ENCODE measurements around the gene HRK. TPM values are rescaled to one million over a fixed set of nuclear protein-coding genes. Genes with fewer than 3 reads are reported as not detected.

Gene HRK
- total RNA-seq (2021; fragmentation: NEBNext Ultra II Directional; extraction: Animal tissue kit (Norgen Biotek cat#: 25700)): not detected
- long read RNA-seq: 0 reads

DNA sequence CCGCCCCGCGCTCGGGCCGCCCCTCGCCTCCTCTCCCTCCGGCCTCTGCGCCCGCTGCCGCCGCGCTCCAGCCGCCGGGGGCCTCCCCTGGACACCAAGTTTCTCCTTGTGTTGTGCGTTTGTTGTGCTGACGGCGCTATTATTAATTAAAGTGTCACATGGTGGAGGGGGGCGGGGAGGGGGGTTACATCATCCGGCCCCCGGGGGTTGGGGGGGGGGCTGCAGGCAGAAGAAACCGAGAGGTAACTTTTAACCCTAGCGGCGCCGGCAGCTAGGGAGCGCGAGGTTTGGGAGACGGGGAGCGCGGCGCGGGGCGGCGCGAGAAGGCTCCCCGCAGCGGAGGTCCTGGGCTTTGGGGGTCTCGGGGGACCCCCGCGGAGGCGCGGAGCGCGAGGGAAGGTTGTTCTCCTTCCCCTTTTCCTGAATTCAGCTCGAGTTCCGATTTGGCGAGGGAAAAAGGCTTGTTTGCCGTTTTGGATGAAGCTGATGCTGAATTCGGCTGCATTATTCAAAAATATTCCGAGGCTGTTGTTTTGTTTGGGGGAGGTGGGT lies at the start of gene HRK:
HRK (minus strand) TSS at position 117 of the 552 bp plus-strand sequence. CDS start 134 bp downstream, outside the sequence.
- Mint-ChIP-seq H3K9me3 (no peaks in the 10 kb centered on the region), H3K36me3 (ENCODE audit: low read depth) (no peaks in the 10 kb centered on the region), H3K27me3 (ENCODE audit: insufficient read depth) (peaks cover 42% of the 10 kb centered on the region), H3K27ac (no peak within 1 kb of the TSS), H3K4me3 (peak within 1 kb of the TSS; percentile 82), H3K4me1 (ENCODE audit: low read depth) (peaks cover 32% of the 10 kb centered on the region)
- DNase-seq: no peak
- TF ChIP-seq, protein P1, sequence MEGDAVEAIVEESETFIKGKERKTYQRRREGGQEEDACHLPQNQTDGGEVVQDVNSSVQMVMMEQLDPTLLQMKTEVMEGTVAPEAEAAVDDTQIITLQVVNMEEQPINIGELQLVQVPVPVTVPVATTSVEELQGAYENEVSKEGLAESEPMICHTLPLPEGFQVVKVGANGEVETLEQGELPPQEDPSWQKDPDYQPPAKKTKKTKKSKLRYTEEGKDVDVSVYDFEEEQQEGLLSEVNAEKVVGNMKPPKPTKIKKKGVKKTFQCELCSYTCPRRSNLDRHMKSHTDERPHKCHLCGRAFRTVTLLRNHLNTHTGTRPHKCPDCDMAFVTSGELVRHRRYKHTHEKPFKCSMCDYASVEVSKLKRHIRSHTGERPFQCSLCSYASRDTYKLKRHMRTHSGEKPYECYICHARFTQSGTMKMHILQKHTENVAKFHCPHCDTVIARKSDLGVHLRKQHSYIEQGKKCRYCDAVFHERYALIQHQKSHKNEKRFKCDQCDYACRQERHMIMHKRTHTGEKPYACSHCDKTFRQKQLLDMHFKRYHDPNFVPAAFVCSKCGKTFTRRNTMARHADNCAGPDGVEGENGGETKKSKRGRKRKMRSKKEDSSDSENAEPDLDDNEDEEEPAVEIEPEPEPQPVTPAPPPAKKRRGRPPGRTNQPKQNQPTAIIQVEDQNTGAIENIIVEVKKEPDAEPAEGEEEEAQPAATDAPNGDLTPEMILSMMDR (IDR thresholded peaks at IDR 0.05): no peak

DNA sequence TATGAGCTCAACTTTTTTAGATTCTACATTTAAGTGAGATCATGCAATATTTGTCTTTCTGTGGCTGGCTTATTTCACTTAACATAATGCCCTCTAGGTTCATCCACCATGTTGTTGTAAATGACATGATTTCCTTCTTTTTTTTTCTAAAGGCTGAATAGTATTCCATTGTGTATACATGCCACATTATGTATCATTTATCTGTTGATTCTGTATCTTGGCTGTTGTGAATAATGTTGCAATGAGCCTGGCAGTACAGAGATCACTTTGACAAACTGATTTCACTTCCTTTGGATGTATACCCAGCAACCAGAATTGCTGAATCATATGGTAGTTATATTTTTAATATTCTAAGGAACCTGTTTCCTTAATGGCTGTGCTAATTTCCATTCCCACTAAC lies 48.6 kb upstream of the HRK start:
- H3K27ac Mint-ChIP-seq: peak overlapping the region; percentile 9; the same call in 1 of the 2 replicates
- peaks cover 39% of the 10 kb centered on the region for H3K36me3 Mint-ChIP-seq (ENCODE audit: low read depth)
- H3K4me1 Mint-ChIP-seq (ENCODE audit: low read depth): peaks cover 38% of the 10 kb centered on the region
- TF ChIP-seq, protein P1 (IDR thresholded peaks at IDR 0.05): no peak
- H3K27me3 Mint-ChIP-seq (ENCODE audit: insufficient read depth): no peaks in the 10 kb centered on the region; the same call in none of the 2 replicates
- H3K9me3 Mint-ChIP-seq: no peaks in the 10 kb centered on the region
- H3K4me3 Mint-ChIP-seq: no peak overlapping the region
- no peak for DNase-seq

DNA sequence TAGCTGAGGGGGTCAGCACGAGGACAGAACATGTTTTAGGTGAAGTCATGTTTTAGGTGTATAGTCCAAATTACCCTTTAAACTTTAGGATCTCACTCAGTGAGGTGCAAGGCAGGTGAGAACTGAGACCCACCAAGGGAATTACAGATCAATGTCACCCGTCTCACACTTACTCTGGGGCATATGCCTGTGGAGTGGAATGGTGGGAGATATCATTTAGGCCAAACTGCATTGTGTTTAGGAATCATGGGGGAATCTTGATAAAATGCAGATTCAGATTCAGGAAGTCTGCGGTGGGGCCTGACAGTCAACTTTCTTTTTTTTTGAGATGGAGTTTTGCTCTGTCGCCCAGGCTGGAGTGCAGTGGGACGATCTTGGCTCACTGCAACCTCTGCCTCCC lies 47.3 kb upstream of the HRK start:
- H3K9me3 Mint-ChIP-seq: no peaks in the 10 kb centered on the region
- peaks cover 40% of the 10 kb centered on the region for H3K36me3 Mint-ChIP-seq (ENCODE audit: low read depth)
- peaks cover 44% of the 10 kb centered on the region for H3K4me1 Mint-ChIP-seq (ENCODE audit: low read depth)
- H3K4me3 Mint-ChIP-seq: no peak overlapping the region
- DNase-seq: no peak
- H3K27me3 Mint-ChIP-seq (ENCODE audit: insufficient read depth): no peaks in the 10 kb centered on the region; the same call in none of the 2 replicates
- peak overlapping the region; percentile 36 for H3K27ac Mint-ChIP-seq
- TF ChIP-seq, protein P1 (IDR thresholded peaks at IDR 0.05): no peak

DNA sequence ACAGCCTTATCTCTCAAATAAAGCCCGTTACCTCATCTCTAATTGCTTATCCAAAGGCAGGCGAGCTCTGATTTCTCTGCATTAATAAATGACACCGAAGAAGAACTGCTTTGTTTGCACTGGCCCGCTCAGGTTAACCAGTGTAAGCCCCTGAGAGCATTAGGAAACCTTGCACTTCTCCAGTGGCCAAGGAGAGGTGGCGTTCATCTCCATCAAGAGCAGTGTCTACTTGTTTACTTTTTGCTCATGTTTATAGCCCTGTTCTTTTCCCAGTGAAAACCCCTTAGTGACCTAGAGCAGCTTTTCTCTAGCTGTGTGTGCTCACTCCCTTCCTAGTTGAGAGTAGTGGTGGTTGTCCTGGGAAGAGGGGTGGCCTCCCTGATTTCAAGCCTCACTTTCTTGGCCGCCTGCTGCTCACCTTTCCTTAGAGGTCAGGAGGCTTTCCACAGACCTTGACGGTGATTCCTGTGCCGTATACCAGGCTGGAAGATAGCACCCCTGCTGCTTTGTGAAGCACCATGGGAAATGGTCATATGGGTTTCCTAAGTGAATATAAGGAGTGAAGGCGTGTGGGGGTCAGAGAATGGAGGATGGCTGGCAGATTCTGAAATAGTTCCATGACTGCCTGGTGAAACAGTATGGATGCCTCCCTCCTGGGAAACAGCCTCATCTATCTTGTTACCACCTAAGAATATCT lies 46.2 kb upstream of the HRK start:
- peak overlapping the region; percentile 38 for H3K27ac Mint-ChIP-seq
- H3K36me3 Mint-ChIP-seq (ENCODE audit: low read depth): peaks cover 40% of the 10 kb centered on the region
- peaks cover 41% of the 10 kb centered on the region for H3K4me1 Mint-ChIP-seq (ENCODE audit: low read depth)
- TF ChIP-seq, protein P1 (IDR thresholded peaks at IDR 0.05): no peak
- no peaks in the 10 kb centered on the region; the same call in none of the 2 replicates for H3K27me3 Mint-ChIP-seq (ENCODE audit: insufficient read depth)
- no peak for DNase-seq
- H3K4me3 Mint-ChIP-seq: no peak overlapping the region
- H3K9me3 Mint-ChIP-seq: no peaks in the 10 kb centered on the region

DNA sequence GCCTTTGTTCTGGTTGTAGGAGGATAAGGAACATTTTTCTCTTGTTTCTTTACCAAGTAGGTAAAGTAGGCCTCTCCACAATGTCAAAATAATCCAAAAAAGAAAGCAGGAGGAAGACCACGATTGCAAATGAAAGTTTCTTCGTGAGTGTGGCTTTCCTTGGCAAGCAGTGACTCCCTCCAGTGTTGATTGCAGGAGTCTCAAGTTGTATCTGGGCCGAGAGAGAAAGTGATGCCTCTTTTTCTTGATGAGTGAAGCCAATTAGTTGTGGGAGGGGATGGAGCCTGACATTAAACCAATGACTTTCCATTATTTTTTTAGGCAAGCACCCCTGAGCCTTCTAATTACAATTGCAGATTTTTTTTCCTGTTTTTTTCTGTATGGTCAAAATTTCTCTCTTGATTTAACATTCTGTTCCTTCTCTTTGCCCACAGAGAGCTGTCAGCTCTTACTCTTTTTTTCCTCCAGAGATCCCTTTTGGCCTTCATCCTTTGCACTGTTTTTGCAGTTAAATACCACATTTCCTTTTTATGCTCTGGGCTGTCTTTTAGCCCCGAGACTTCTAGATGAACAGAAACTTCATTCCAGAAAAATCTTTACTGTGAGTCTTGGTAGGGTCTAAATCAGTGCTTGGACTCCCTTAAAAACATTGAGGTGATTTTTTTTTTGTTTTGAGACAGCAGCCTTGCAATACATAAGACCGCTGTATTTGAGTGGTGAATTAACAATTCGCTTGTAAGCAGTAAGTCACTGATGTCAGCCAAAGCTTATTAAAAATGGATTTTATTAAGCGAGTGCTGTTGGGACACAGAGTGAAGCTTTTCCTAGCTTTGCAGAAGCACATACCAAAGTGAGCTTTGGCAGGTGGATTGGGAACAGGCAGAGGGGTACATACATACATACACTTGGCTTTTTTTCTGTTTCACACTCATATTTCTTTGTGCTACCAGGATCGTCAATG lies 45.3 kb upstream of the HRK start:
- DNase-seq: no peak
- peaks cover 33% of the 10 kb centered on the region for H3K36me3 Mint-ChIP-seq (ENCODE audit: low read depth)
- no peaks in the 10 kb centered on the region; the same call in none of the 2 replicates for H3K27me3 Mint-ChIP-seq (ENCODE audit: insufficient read depth)
- no peaks in the 10 kb centered on the region for H3K9me3 Mint-ChIP-seq
- peaks cover 36% of the 10 kb centered on the region for H3K4me1 Mint-ChIP-seq (ENCODE audit: low read depth)
- TF ChIP-seq, protein P1 (IDR thresholded peaks at IDR 0.05): no peak
- no peak overlapping the region for H3K4me3 Mint-ChIP-seq
- H3K27ac Mint-ChIP-seq: peak overlapping the region; percentile 25; the same call in 1 of the 2 replicates

All from HFFc6 (cell line).